ENCODE results near the gene PUM2.

- TF ChIP-seq, protein P1, sequence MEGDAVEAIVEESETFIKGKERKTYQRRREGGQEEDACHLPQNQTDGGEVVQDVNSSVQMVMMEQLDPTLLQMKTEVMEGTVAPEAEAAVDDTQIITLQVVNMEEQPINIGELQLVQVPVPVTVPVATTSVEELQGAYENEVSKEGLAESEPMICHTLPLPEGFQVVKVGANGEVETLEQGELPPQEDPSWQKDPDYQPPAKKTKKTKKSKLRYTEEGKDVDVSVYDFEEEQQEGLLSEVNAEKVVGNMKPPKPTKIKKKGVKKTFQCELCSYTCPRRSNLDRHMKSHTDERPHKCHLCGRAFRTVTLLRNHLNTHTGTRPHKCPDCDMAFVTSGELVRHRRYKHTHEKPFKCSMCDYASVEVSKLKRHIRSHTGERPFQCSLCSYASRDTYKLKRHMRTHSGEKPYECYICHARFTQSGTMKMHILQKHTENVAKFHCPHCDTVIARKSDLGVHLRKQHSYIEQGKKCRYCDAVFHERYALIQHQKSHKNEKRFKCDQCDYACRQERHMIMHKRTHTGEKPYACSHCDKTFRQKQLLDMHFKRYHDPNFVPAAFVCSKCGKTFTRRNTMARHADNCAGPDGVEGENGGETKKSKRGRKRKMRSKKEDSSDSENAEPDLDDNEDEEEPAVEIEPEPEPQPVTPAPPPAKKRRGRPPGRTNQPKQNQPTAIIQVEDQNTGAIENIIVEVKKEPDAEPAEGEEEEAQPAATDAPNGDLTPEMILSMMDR (IDR thresholded peaks at IDR 0.05): no peak
- TF ChIP-seq POLR2A (IDR thresholded peaks at IDR 0.05): no peak
Observed at GRCh38 chr2:20384953-20385352, 34.3 kb upstream of the PUM2 start.

All from esophagus squamous epithelium (tissue), 4 donors.